ENCODE results near the gene RAD51. TPM values are rescaled to one million over a fixed set of nuclear protein-coding genes. Genes with fewer than 3 reads are reported as not detected.
A peak's percentile ranks its signal among the peaks of the same experiment; 100 is the strongest.

The RAD51 gene
- total and polyA plus RNA-seq, 8 donors: 0.15 to 1.3 (median 0.45) TPM

DNA sequence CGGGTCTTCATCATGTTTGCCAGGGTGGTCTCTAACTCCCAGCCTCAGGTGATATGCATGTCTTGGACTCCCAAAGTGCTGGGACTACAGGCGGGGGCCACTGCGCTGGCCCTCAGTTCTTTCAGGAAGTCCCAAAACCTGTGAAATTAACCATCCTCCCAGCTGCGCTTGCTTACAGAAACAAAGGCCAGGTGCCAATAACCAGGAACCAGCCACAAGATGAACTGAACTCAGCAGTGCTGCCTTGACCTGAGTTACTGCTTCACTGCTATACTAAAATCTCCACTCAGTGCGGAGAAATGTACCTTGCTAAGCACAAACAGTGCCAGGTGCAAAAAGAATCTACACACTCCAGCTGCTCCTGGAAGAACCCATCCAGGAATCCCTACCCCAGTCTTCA, 65.0 kb downstream of the RAD51 start:
- TF ChIP-seq CTCF (IDR thresholded peaks at IDR 0.05): no peak
- DNase-seq (no peak), ATAC-seq (no peak), FAIRE-seq (no peak)
- WGBS, 2 donors: 89 to 93% methylated on average over 5 of the region's 5 CpGs
- H3K27ac ChIP-seq: no peak overlapping the region
- intact Hi-C loops (cut with DNase I): no loop called here
- peaks cover 6 to 8% (median 8%) of the 10 kb centered on the region in 3 donors for H3K4me1 ChIP-seq
- H3K4me3 ChIP-seq: no peak overlapping the region
- no peaks in the 10 kb centered on the region for H3K36me3 ChIP-seq
- no peaks in the 10 kb centered on the region for H3K27me3 ChIP-seq
- no peaks in the 10 kb centered on the region for H3K9me3 ChIP-seq

DNA sequence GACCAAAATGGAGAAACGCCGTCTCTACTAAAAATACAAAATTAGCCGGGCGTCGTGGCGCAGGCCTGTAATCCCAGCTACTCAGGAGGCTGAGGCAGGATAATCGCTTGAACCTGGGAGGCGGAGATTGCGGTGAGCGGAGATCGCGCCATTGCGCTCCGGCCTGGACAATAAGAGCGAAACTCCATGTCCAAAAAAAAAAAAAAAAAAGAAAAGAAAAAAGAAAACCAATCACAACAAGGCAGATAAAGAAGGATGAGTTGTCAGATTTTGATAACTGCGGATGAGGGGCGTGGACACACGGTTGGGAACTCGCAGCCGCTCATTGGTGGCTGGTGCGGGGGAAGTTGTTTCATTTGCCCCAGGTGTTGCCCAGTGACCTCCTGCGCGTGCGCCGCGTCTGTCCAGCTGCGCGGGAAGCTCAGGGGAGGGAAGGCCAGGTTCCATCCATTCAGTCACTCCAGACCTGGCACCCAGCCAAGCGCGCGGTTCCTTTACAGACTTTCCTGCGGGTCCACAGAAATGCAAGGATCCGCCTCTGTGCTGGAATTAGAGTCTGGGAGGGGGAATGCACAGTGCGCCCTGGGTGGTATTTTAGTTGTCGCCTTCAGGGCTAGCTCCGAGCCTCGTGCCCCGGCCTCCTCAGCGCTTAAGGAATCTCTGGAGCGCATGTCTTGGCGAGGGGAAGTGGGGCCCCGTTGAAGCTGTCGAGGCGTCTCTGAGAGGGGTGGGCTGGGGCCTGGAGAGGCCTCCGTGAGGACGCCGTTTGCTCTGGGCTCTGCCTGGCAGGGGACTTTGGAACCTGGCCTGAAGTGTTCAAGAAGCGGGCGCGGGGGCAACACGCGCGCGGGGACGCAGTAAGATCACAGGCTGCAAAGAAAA, 68.2 kb downstream of the RAD51 start:
- ATAC-seq (peak; percentile 49 to 68 (median 58)), FAIRE-seq (no peak), DNase-seq (peak; percentile 78 to 96 (median 87))
- Histone ChIP-seq H3K27ac (peak overlapping the region; percentile 76 to 92 (median 87)), H3K4me1 (peaks cover 9 to 13% (median 9%) of the 10 kb centered on the region in 3 donors), H3K36me3 (no peaks in the 10 kb centered on the region), H3K27me3 (no peaks in the 10 kb centered on the region), H3K4me3 (peak overlapping the region; percentile 40 to 56 (median 50)), H3K9me3 (no peaks in the 10 kb centered on the region)
- TF ChIP-seq CTCF (IDR thresholded peaks at IDR 0.05): no peak
- intact Hi-C loops (cut with DNase I): no loop called here
- 28 to 31% methylated on average over 50 to 55 of the region's 55 CpGs for WGBS, 2 donors

GRCh38 chr15:40763801-40764628, 69.0 kb downstream of the RAD51 start, which contains the start of gene GCHFR:
GCHFR (plus strand) TSS chr15:40764068; CDS start chr15:40764181, 113 bp downstream.
- FAIRE-seq: no peak
- peaks cover 9 to 13% (median 9%) of the 10 kb centered on the region in 3 donors for H3K4me1 ChIP-seq

DNA sequence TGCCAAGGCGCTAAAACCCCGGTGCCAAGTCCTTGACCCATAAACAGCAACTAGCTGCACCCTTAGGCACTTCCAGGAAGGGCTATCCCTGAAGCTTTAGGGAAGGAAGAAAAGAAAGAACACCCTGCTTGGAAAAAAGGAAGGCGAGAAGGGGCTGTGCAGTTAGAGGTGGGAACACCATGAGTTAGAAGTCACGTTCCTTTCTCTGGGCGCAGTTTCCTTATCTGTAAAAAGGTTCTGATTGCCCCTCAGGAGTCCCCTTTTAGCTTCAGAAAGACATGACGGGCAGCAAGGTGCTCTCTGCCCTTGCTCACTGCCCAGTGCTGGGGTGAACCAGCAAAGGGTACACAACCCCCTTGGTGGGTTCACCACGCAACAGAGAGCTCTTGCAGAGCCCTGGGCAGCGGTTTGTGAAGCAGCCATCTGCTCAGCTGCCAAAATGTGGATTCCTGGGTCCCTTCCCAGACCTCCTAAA, 69.7 kb downstream of the RAD51 start:
- H3K4me1 ChIP-seq: peaks cover 9 to 13% (median 9%) of the 10 kb centered on the region in 3 donors
- ATAC-seq (peak in 2 of 4 donors; percentile 1), DNase-seq (peak in 1 of 6 donors; percentile 33), FAIRE-seq (no peak)
- no peak for TF ChIP-seq CTCF (IDR thresholded peaks at IDR 0.05)
- WGBS, 2 donors: 12 to 18% methylated on average over 8 of the region's 8 CpGs
- peak overlapping the region; percentile 76 to 92 (median 87) for H3K27ac ChIP-seq
- no peaks in the 10 kb centered on the region for H3K36me3 ChIP-seq
- H3K4me3 ChIP-seq: peak overlapping the region; percentile 40 to 56 (median 50)
- intact Hi-C loops (cut with DNase I): no loop called here
- H3K9me3 ChIP-seq: no peaks in the 10 kb centered on the region
- H3K27me3 ChIP-seq: no peaks in the 10 kb centered on the region

More at GRCh38 chr15:40763801-40764628, 69.0 kb downstream of the RAD51 start, which contains the start of gene GCHFR:
- TF ChIP-seq CTCF (IDR thresholded peaks at IDR 0.05): peak in 3 of 4 donors; percentile 11 to 32 (median 30)
- DNase-seq (peak; percentile 80 to 94 (median 85)), ATAC-seq (peak; percentile 74 to 85 (median 83))
- H3K27me3 ChIP-seq: no peaks in the 10 kb centered on the region
- no peaks in the 10 kb centered on the region for H3K36me3 ChIP-seq
- 0% methylated on average over 58 to 75 of the region's 75 CpGs for WGBS, 2 donors
- H3K9me3 ChIP-seq: no peaks in the 10 kb centered on the region
- H3K4me3 ChIP-seq: peak within 1 kb of the TSS; percentile 40 to 56 (median 50)
- intact Hi-C loops (cut with DNase I): no loop called here
- H3K27ac ChIP-seq: peak within 1 kb of the TSS; percentile 76 to 92 (median 87)

Data from pancreas (tissue), 10 donors.